Testis (tissue), 3 donors: ENCODE data around the gene PHF3. TPM values are rescaled to one million over a fixed set of nuclear protein-coding genes. Genes with fewer than 3 reads are reported as not detected.

ENCODE experiments used
- DNase-seq: peaks from one replicate; pipeline ENCODE4 v3.0.0-alpha.2; 2019
- H3K27ac ChIP-seq, 2 donors: fragments of 200-600 bp; sonication (generic); one replicate each; pipeline ENCODE4 v1.5.1; 2019
- H3K27me3 ChIP-seq: fragments of 200-600 bp; sonication (generic); one replicate; pipeline ENCODE4 v1.5.1; 2019
- H3K36me3 ChIP-seq: fragments of 200-600 bp; sonication (generic); one replicate; pipeline ENCODE4 v1.5.1; 2017; ENCODE audit warnings: low read depth; ENCODE audit errors: missing control alignments
- H3K4me1 ChIP-seq: fragments of 200-600 bp; sonication (generic); one replicate; pipeline ENCODE4 v1.5.1; 2019
- H3K4me3 ChIP-seq, 2 donors: fragments of 200-600 bp; sonication (generic); one replicate each; pipeline ENCODE4 v1.5.1; 2017 to 2019
- H3K9me3 ChIP-seq: fragments of 200-600 bp; sonication (generic); one replicate; pipeline ENCODE4 v1.5.1; 2017
- CTCF ChIP-seq, 3 experiments: fragments of 450-650 bp in 2 of 3; fragments of 200-600 bp in 1 of 3; sonication (generic) in 1 of 3; IDR thresholded peaks; one replicate each; pipeline ENCODE4 v1.5.1; 2016 to 2019; ENCODE audit warnings: antibody characterized with exemption in 3 of 3, mild to moderate bottlenecking in 2 of 3, moderate library complexity in 1 of 3
- POLR2A ChIP-seq: fragments of 450-650 bp; IDR thresholded peaks from one replicate; pipeline ENCODE4 v1.6.1; 2017; ENCODE audit warnings: antibody characterized with exemption, mild to moderate bottlenecking, moderate library complexity
- WGBS, 2 donors: methylation state at CpG; one replicate each; pipeline ENCODE4 v1.1.5; 2018; 5-methylcytosine and 5-hydroxymethylcytosine counted together
- intact Hi-C: fragments of 100-400 bp; cut with DNase I; formaldehyde crosslinking; loops from one replicate; pipeline ENCODE4 v1.15.1; 2023; ENCODE audit warnings: low total_unique reads
- polyA plus RNA-seq: library from polyadenylated mRNA; stranded (reverse); fragments of 350-450 nt; fragmentation: Illumina TruSeq; extraction: RNeasy Lipid Tissue Mini Kit (QIAGEN cat#74804); gene quantifications from one replicate; pipeline ENCODE4 v1.2.3, GENCODE V29; 2014; ENCODE audit warnings: low read depth, low replicate concordance; ENCODE audit not compliant: insufficient read depth
- total RNA-seq, 2 donors: library from RNA; depleted of rRNA; stranded (reverse); fragments of >200 nt; gene quantifications; one replicate each; pipeline ENCODE4 v1.2.3, GENCODE V29; 2016

Gene PHF3
- total and polyA plus RNA-seq, 3 donors from 2014 or later = 18.7 to 82.4 (median 76.1) TPM

GRCh38 chr6:63609231-63609630 lies 26.4 kb upstream of the PHF3 start:
- Histone ChIP-seq H3K4me3 (no peak overlapping the region), H3K36me3 (no peaks in the 10 kb centered on the region), H3K4me1 (no peaks in the 10 kb centered on the region), H3K27ac (no peak overlapping the region), H3K27me3 (no peaks in the 10 kb centered on the region), H3K9me3 (no peaks in the 10 kb centered on the region)
- no peak for DNase-seq
- intact Hi-C loops = no loop called here
- no peak for TF ChIP-seq POLR2A
- no peak for TF ChIP-seq CTCF (IDR thresholded peaks at IDR 0.05)
- 95 to 100% methylated on average over 1 of the region's 1 CpG for WGBS, 2 donors

- Histone ChIP-seq H3K36me3 (no peaks in the 10 kb centered on the region), H3K27ac (no peak overlapping the region), H3K4me3 (no peak overlapping the region), H3K27me3 (no peaks in the 10 kb centered on the region), H3K9me3 (no peaks in the 10 kb centered on the region), H3K4me1 (no peaks in the 10 kb centered on the region)
- intact Hi-C loops = no loop called here
- 46 to 68% methylated on average over 1 of the region's 1 CpG for WGBS, 2 donors
- TF ChIP-seq CTCF (IDR thresholded peaks at IDR 0.05) (no peak), POLR2A (no peak)
- no peak for DNase-seq
Measured at GRCh38 chr6:63610944-63611343, 24.7 kb upstream of the PHF3 start.

- Histone ChIP-seq H3K27ac (no peak overlapping the region), H3K4me3 (no peak overlapping the region), H3K36me3 (no peaks in the 10 kb centered on the region), H3K4me1 (no peaks in the 10 kb centered on the region), H3K9me3 (no peaks in the 10 kb centered on the region), H3K27me3 (no peaks in the 10 kb centered on the region)
- intact Hi-C loops = no loop called here
- WGBS, 2 donors = 92 to 94% methylated on average over 1 of the region's 1 CpG
- no peak for DNase-seq
- TF ChIP-seq POLR2A = no peak
- no peak for TF ChIP-seq CTCF (IDR thresholded peaks at IDR 0.05)
Measured at GRCh38 chr6:63611560-63611959, 24.0 kb upstream of the PHF3 start.

GRCh38 chr6:63615590-63615989 lies 20.0 kb upstream of the PHF3 start:
- 57 to 80% methylated on average over 1 of the region's 1 CpG for WGBS, 2 donors
- Histone ChIP-seq H3K4me1 (no peaks in the 10 kb centered on the region), H3K4me3 (no peak overlapping the region), H3K36me3 (no peaks in the 10 kb centered on the region), H3K27ac (no peak overlapping the region), H3K9me3 (no peaks in the 10 kb centered on the region), H3K27me3 (no peaks in the 10 kb centered on the region)
- no peak for DNase-seq
- intact Hi-C loops = no loop called here
- no peak for TF ChIP-seq POLR2A
- TF ChIP-seq CTCF (IDR thresholded peaks at IDR 0.05) = no peak

- TF ChIP-seq POLR2A = no peak
- TF ChIP-seq CTCF (IDR thresholded peaks at IDR 0.05) = no peak
- WGBS, 2 donors = 63 to 74% methylated on average over 2 of the region's 2 CpGs
- Histone ChIP-seq H3K27ac (no peak overlapping the region), H3K36me3 (no peaks in the 10 kb centered on the region), H3K27me3 (no peaks in the 10 kb centered on the region), H3K9me3 (no peaks in the 10 kb centered on the region), H3K4me3 (no peak overlapping the region), H3K4me1 (no peaks in the 10 kb centered on the region)
- no peak for DNase-seq
- intact Hi-C loops = no loop called here
Measured at GRCh38 chr6:63624091-63624490, 11.5 kb upstream of the PHF3 start.
